ENCODE data around the gene BDNF.
"Not testable (repeated sequence)": the region's sequence is repeated elsewhere in the genome, so short reads cannot be mapped to it uniquely, and the experiment has no call there.

BDNF gene

GRCh38 chr11:27677108-27677507 lies 23.1 kb downstream of the BDNF start:
- peaks cover 4% of the 10 kb centered on the region for H3K36me3 Mint-ChIP-seq (ENCODE audit: insufficient read depth)
- peaks cover 0 to 7% of the 10 kb centered on the region in 2 donors for H3K9me3 Mint-ChIP-seq
- H3K4me1 Mint-ChIP-seq (ENCODE audit: low read depth in 2 of 2) = no peaks in the 10 kb centered on the region
- no peaks in the 10 kb centered on the region for H3K27me3 Mint-ChIP-seq
- DNase-seq (no peak), ATAC-seq (replicated peaks) (no peak)
- no peak overlapping the region for H3K4me3 Mint-ChIP-seq
- H3K27ac Mint-ChIP-seq = no peak overlapping the region

- H3K4me3 Mint-ChIP-seq = no peak overlapping the region
- no peak overlapping the region for H3K27ac Mint-ChIP-seq
- peaks cover 4% of the 10 kb centered on the region for H3K36me3 Mint-ChIP-seq (ENCODE audit: insufficient read depth)
- no peaks in the 10 kb centered on the region for H3K27me3 Mint-ChIP-seq
- no peak for ATAC-seq (replicated peaks)
- H3K4me1 Mint-ChIP-seq (ENCODE audit: low read depth in 2 of 2) = no peaks in the 10 kb centered on the region
- DNase-seq = no peak
- peaks cover 0 to 7% of the 10 kb centered on the region in 2 donors for H3K9me3 Mint-ChIP-seq
These were observed 26.1 kb downstream of the BDNF start for GRCh38 chr11:27673979-27674663.

GRCh38 chr11:27672836-27673464 lies 27.3 kb downstream of the BDNF start:
- Mint-ChIP-seq H3K9me3 (peaks cover 0 to 8% of the 10 kb centered on the region in 2 donors), H3K4me3 (no peak overlapping the region), H3K27ac (no peak overlapping the region), H3K36me3 (ENCODE audit: insufficient read depth) (no peaks in the 10 kb centered on the region), H3K27me3 (no peaks in the 10 kb centered on the region), H3K4me1 (ENCODE audit: low read depth in 2 of 2) (no peaks in the 10 kb centered on the region)
- ATAC-seq (replicated peaks) (no peak), DNase-seq (no peak)

GRCh38 chr11:27665508-27666101 lies 34.6 kb downstream of the BDNF start:
- DNase-seq; H3K4me3 Mint-ChIP-seq; ATAC-seq (replicated peaks); H3K4me1 Mint-ChIP-seq (ENCODE audit: low read depth in 2 of 2); H3K27ac Mint-ChIP-seq; H3K27me3 Mint-ChIP-seq; H3K36me3 Mint-ChIP-seq (ENCODE audit: insufficient read depth): not testable (repeated sequence)
- H3K9me3 Mint-ChIP-seq = peaks cover 14 to 17% of the 10 kb centered on the region in 2 donors

GRCh38 chr11:27663326-27663725 lies 36.9 kb downstream of the BDNF start:
- H3K36me3 Mint-ChIP-seq (ENCODE audit: insufficient read depth) = no peaks in the 10 kb centered on the region
- no peak overlapping the region for H3K4me3 Mint-ChIP-seq
- no peaks in the 10 kb centered on the region for H3K4me1 Mint-ChIP-seq (ENCODE audit: low read depth in 2 of 2)
- DNase-seq (no peak), ATAC-seq (replicated peaks) (no peak)
- no peaks in the 10 kb centered on the region for H3K27me3 Mint-ChIP-seq
- H3K9me3 Mint-ChIP-seq = peaks cover 13 to 20% of the 10 kb centered on the region in 2 donors
- no peak overlapping the region for H3K27ac Mint-ChIP-seq

- Mint-ChIP-seq H3K4me3 (no peak overlapping the region), H3K4me1 (ENCODE audit: low read depth in 2 of 2) (no peaks in the 10 kb centered on the region), H3K27ac (no peak overlapping the region), H3K36me3 (ENCODE audit: insufficient read depth) (peaks cover 3% of the 10 kb centered on the region), H3K9me3 (peaks cover 4 to 18% of the 10 kb centered on the region in 2 donors), H3K27me3 (no peaks in the 10 kb centered on the region)
- DNase-seq (no peak), ATAC-seq (replicated peaks) (no peak)
These were observed 40.1 kb downstream of the BDNF start for GRCh38 chr11:27660171-27660570.

GRCh38 chr11:27658535-27659236 lies 41.6 kb downstream of the BDNF start:
- Mint-ChIP-seq H3K27ac (no peak overlapping the region), H3K27me3 (no peaks in the 10 kb centered on the region), H3K36me3 (ENCODE audit: insufficient read depth) (peaks cover 3% of the 10 kb centered on the region), H3K4me1 (ENCODE audit: low read depth in 2 of 2) (no peaks in the 10 kb centered on the region), H3K9me3 (peaks cover 4 to 18% of the 10 kb centered on the region in 2 donors), H3K4me3 (no peak overlapping the region)
- ATAC-seq (replicated peaks) (no peak), DNase-seq (no peak)

- no peak for DNase-seq
- Mint-ChIP-seq H3K27me3 (no peaks in the 10 kb centered on the region), H3K4me1 (ENCODE audit: low read depth in 2 of 2) (no peaks in the 10 kb centered on the region), H3K27ac (no peak overlapping the region), H3K9me3 (peaks cover 4 to 16% of the 10 kb centered on the region in 2 donors), H3K36me3 (ENCODE audit: insufficient read depth) (peaks cover 3% of the 10 kb centered on the region), H3K4me3 (no peak overlapping the region)
- ATAC-seq (replicated peaks) = no peak
These were observed 43.3 kb downstream of the BDNF start for GRCh38 chr11:27656806-27657483.

GRCh38 chr11:27656320-27656719 lies 43.9 kb downstream of the BDNF start:
- no peak overlapping the region for H3K27ac Mint-ChIP-seq
- no peak overlapping the region for H3K4me3 Mint-ChIP-seq
- ATAC-seq (replicated peaks) = no peak
- no peaks in the 10 kb centered on the region for H3K4me1 Mint-ChIP-seq (ENCODE audit: low read depth in 2 of 2)
- no peak for DNase-seq
- peaks cover 0 to 9% of the 10 kb centered on the region in 2 donors for H3K9me3 Mint-ChIP-seq
- H3K27me3 Mint-ChIP-seq = no peaks in the 10 kb centered on the region
- peaks cover 3% of the 10 kb centered on the region for H3K36me3 Mint-ChIP-seq (ENCODE audit: insufficient read depth)

- Mint-ChIP-seq H3K9me3 (peaks cover 0 to 8% of the 10 kb centered on the region in 2 donors), H3K4me3 (no peak overlapping the region), H3K27ac (no peak overlapping the region), H3K4me1 (ENCODE audit: low read depth in 2 of 2) (no peaks in the 10 kb centered on the region), H3K36me3 (ENCODE audit: insufficient read depth) (peaks cover 3% of the 10 kb centered on the region), H3K27me3 (no peaks in the 10 kb centered on the region)
- no peak for ATAC-seq (replicated peaks)
- no peak for DNase-seq
These were observed 46.1 kb downstream of the BDNF start for GRCh38 chr11:27653990-27654758.

GRCh38 chr11:27651711-27652110 lies 48.5 kb downstream of the BDNF start:
- Mint-ChIP-seq H3K36me3 (ENCODE audit: insufficient read depth) (no peaks in the 10 kb centered on the region), H3K27me3 (no peaks in the 10 kb centered on the region), H3K9me3 (no peaks in the 10 kb centered on the region), H3K4me1 (ENCODE audit: low read depth in 2 of 2) (no peaks in the 10 kb centered on the region), H3K4me3 (no peak overlapping the region), H3K27ac (no peak overlapping the region)
- ATAC-seq (replicated peaks) (no peak), DNase-seq (no peak)

- H3K27me3 Mint-ChIP-seq = no peaks in the 10 kb centered on the region
- ATAC-seq (replicated peaks) = no peak
These were observed 49.3 kb downstream of the BDNF start for GRCh38 chr11:27650988-27651387.

GRCh38 chr11:27649800-27650199 lies 50.5 kb downstream of the BDNF start:
- DNase-seq = no peak
- Mint-ChIP-seq H3K4me1 (ENCODE audit: low read depth in 2 of 2) (no peaks in the 10 kb centered on the region), H3K27ac (no peak overlapping the region), H3K36me3 (ENCODE audit: insufficient read depth) (no peaks in the 10 kb centered on the region), H3K4me3 (no peak overlapping the region), H3K27me3 (no peaks in the 10 kb centered on the region), H3K9me3 (no peaks in the 10 kb centered on the region)
- ATAC-seq (replicated peaks) = no peak

More at GRCh38 chr11:27650988-27651387, 49.3 kb downstream of the BDNF start:
- Mint-ChIP-seq H3K4me1 (ENCODE audit: low read depth in 2 of 2) (no peaks in the 10 kb centered on the region), H3K9me3 (no peaks in the 10 kb centered on the region), H3K27ac (no peak overlapping the region), H3K4me3 (no peak overlapping the region), H3K36me3 (ENCODE audit: insufficient read depth) (no peaks in the 10 kb centered on the region)
- DNase-seq = no peak
